ENCODE measurements around the gene CATSPERE.

Gene CATSPERE

DNA sequence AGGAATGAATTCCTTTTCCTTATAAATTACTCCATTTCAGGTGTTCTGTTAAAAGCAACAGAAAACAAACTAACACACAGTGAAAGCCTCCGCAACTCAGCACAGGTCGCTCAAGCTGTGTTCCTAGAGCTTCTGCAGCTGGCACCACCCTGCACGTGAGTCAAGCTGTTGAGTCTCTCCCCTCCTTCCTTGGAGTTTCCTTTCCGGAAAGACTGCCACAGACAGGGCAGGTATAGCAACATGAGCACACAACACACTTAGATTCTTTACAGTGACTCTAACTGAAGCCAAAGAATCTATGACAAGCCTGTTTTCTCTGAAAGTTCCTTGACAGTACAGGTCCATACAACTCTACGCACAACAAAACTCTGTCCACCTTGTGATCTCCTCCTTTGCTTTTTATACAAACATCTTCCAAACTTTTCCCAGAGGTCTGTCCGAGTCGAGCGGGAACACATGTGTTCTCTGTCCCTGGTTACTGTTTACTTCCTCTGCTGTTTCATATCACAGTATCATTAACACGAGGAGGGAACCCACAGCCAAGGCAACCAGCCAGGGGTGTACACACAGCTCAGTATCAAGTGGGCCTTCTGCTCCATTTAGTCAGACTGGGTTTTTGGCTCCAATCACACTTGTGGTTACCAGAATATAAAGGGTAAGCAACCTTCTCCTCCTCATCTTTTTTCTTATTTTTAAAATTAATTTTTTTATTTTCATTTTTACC lies 153.2 kb downstream of the CATSPERE start:
- Mint-ChIP-seq H3K4me1 (no peaks in the 10 kb centered on the region), H3K9me3 (no peaks in the 10 kb centered on the region), H3K36me3 (ENCODE audit: low read depth) (no peaks in the 10 kb centered on the region), H3K27ac (peak overlapping the region; percentile 18), H3K27me3 (ENCODE audit: low read depth, poor library complexity) (no peaks in the 10 kb centered on the region), H3K4me3 (no peak overlapping the region)
- no peak for DNase-seq
- no peak for TF ChIP-seq CTCF (IDR thresholded peaks at IDR 0.05)

DNA sequence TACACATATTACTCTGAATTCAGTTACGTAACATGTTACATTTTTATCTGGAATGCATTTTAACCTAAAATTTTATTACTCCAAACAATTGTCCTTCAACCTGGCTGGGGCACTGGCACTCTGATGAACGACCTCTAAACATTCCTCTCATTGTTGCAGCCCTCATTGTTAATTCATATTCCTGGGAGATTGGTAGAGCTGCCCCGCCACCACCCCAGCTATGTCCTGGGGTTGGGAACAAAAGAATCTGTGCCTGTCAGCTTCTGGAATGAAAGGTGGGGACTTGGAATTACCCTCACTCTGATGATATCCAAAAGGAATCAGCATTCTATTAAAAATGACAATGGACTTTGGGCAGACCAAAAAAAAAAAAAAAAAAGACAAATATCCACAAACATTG lies 153.8 kb downstream of the CATSPERE start:
- Mint-ChIP-seq H3K4me3 (no peak overlapping the region), H3K4me1 (no peaks in the 10 kb centered on the region), H3K27ac (no peak overlapping the region), H3K9me3 (no peaks in the 10 kb centered on the region), H3K27me3 (ENCODE audit: low read depth, poor library complexity) (no peaks in the 10 kb centered on the region), H3K36me3 (ENCODE audit: low read depth) (no peaks in the 10 kb centered on the region)
- TF ChIP-seq CTCF (IDR thresholded peaks at IDR 0.05): no peak
- DNase-seq: no peak

- no peaks in the 10 kb centered on the region for H3K27me3 Mint-ChIP-seq (ENCODE audit: low read depth, poor library complexity)
- H3K4me1 Mint-ChIP-seq: no peaks in the 10 kb centered on the region
- H3K27ac Mint-ChIP-seq: no peak overlapping the region
- no peaks in the 10 kb centered on the region for H3K9me3 Mint-ChIP-seq
- H3K36me3 Mint-ChIP-seq (ENCODE audit: low read depth): no peaks in the 10 kb centered on the region
- no peak for DNase-seq
- no peak for TF ChIP-seq CTCF (IDR thresholded peaks at IDR 0.05)
- no peak overlapping the region for H3K4me3 Mint-ChIP-seq
Measured at GRCh38 chr1:244615301-244615700, 154.2 kb downstream of the CATSPERE start.

GRCh38 chr1:244626709-244627108 lies 165.6 kb downstream of the CATSPERE start:
- Mint-ChIP-seq H3K4me3 (no peak overlapping the region), H3K36me3 (ENCODE audit: low read depth) (peaks cover 10% of the 10 kb centered on the region), H3K9me3 (peaks cover 23% of the 10 kb centered on the region), H3K4me1 (no peaks in the 10 kb centered on the region), H3K27ac (no peak overlapping the region), H3K27me3 (ENCODE audit: low read depth, poor library complexity) (peaks cover 3% of the 10 kb centered on the region)
- TF ChIP-seq CTCF (IDR thresholded peaks at IDR 0.05): no peak
- no peak for DNase-seq

GRCh38 chr1:244628789-244629188 lies 167.7 kb downstream of the CATSPERE start:
- no peaks in the 10 kb centered on the region for H3K4me1 Mint-ChIP-seq
- H3K4me3 Mint-ChIP-seq: no peak overlapping the region
- H3K9me3 Mint-ChIP-seq: peaks cover 28% of the 10 kb centered on the region
- peaks cover 10% of the 10 kb centered on the region for H3K36me3 Mint-ChIP-seq (ENCODE audit: low read depth)
- no peak overlapping the region for H3K27ac Mint-ChIP-seq
- H3K27me3 Mint-ChIP-seq (ENCODE audit: low read depth, poor library complexity): peaks cover 3% of the 10 kb centered on the region
- no peak for TF ChIP-seq CTCF (IDR thresholded peaks at IDR 0.05)
- no peak for DNase-seq

DNA sequence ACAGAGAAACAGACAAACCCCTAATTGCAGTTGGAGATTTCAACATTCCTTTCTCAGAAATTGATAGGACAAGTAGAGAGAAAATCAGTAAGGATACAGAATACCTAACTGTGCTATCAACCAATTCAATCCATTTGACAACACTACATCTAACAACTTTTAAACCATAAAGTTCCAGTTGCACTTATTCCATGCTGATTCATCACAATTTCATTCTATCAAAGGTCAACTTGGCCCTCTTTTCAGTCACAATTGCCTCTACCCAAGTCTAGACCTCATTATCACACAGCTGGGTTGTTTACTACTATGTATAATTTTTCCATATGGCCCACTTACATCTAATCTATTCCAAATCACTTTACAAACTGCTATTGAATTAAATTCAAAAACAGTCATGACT lies 172.1 kb downstream of the CATSPERE start:
- Mint-ChIP-seq H3K9me3 (peaks cover 14% of the 10 kb centered on the region), H3K27ac (no peak overlapping the region), H3K4me3 (no peak overlapping the region), H3K27me3 (ENCODE audit: low read depth, poor library complexity) (no peaks in the 10 kb centered on the region), H3K4me1 (no peaks in the 10 kb centered on the region), H3K36me3 (ENCODE audit: low read depth) (no peaks in the 10 kb centered on the region)
- no peak for DNase-seq
- no peak for TF ChIP-seq CTCF (IDR thresholded peaks at IDR 0.05)
